Measurements from ENCODE around the gene TTC19.

- TF ChIP-seq CTCF (IDR thresholded peaks at IDR 0.05; ENCODE audit: low read depth, low read length) (no peak), EZH2phosphoT487 (IDR thresholded peaks at IDR 0.05; ENCODE audit: low read depth) (no peak)
Measured at GRCh38 chr17:16019347-16019746, 19.7 kb downstream of the TTC19 start.

Measured in OCI-LY3 (cell line).